Epithelial cell of esophagus (primary cell): ENCODE data around the gene TSHZ2.

ENCODE experiments used
- DNase-seq: peaks from one replicate; pipeline ENCODE4 v3.0.0; 2010; ENCODE audit warnings: low read depth
- H3K4me3 ChIP-seq: 2 replicates; pipeline ENCODE4 v1.5.1; 2011; ENCODE audit warnings: mild to moderate bottlenecking, low read length, control low read depth
- TF ChIP-seq, protein P1 (sequence below): IDR thresholded peaks from 2 replicates; pipeline ENCODE4 v1.5.1; 2011; ENCODE audit warnings: low read depth, mild to moderate bottlenecking, low read length, control low read depth, inconsistent platforms; ENCODE audit not compliant: insufficient read depth; ENCODE audit errors: missing control alignments

The TSHZ2 gene

DNA sequence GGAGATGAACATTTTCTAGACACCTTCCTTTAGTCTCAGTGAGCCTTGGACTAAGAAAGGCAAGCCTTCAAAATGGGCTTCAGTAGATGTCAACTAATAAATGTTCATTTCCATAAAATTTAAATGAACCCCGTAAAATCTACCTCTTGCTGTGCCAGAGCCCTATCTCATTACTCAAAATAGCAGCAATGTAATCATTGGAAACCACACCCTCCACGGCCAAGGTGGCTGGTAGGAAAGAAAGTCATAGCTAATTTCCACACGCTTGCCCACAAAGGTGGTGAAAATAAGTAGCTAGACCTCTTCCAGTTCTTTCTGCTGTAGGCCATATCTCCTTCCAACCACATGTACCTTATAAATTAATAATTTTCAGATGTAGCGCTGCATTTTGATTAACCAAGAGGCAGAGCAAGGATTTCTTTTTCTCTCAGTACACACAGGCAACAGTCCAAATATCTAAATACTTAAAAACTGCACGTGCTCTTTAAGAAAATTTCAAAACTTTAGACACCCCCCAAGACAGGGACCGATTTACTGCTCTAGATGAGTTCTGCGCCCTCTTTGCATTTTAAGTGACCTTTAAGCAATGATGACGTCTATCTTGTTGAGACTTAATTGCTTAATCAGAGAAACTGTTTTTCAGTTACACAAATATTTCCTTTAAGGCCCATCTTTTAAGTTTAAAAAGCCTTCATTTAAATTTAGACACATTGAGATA, 330.7 kb downstream of the TSHZ2 start:
- DNase-seq, result no peak
- TF ChIP-seq, protein P1, sequence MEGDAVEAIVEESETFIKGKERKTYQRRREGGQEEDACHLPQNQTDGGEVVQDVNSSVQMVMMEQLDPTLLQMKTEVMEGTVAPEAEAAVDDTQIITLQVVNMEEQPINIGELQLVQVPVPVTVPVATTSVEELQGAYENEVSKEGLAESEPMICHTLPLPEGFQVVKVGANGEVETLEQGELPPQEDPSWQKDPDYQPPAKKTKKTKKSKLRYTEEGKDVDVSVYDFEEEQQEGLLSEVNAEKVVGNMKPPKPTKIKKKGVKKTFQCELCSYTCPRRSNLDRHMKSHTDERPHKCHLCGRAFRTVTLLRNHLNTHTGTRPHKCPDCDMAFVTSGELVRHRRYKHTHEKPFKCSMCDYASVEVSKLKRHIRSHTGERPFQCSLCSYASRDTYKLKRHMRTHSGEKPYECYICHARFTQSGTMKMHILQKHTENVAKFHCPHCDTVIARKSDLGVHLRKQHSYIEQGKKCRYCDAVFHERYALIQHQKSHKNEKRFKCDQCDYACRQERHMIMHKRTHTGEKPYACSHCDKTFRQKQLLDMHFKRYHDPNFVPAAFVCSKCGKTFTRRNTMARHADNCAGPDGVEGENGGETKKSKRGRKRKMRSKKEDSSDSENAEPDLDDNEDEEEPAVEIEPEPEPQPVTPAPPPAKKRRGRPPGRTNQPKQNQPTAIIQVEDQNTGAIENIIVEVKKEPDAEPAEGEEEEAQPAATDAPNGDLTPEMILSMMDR, result no peak
- no peak overlapping the region for H3K4me3 ChIP-seq

DNA sequence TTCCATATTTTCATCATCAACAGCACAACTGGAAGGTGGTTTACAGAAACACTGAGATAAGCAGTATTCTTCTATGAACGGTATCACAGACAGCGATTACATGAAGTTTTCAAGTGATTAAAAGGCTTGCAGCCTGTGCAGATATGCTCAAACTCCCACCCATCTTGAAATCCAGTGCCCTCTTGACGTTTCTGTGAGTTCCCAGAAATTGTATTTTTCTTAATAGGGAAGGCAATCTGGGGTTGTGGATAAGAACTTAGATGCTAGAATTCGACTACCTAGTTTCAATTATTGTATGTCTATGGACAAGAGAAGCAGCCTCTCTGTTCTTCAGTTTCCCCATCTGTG, 331.2 kb downstream of the TSHZ2 start:
- no peak for DNase-seq
- H3K4me3 ChIP-seq, result no peak overlapping the region
- TF ChIP-seq, protein P1, result no peak

- H3K4me3 ChIP-seq, result no peak overlapping the region
- no peak for DNase-seq
- TF ChIP-seq, protein P1, result no peak
Observed at GRCh38 chr20:53304146-53304545, 332.0 kb downstream of the TSHZ2 start.

DNA sequence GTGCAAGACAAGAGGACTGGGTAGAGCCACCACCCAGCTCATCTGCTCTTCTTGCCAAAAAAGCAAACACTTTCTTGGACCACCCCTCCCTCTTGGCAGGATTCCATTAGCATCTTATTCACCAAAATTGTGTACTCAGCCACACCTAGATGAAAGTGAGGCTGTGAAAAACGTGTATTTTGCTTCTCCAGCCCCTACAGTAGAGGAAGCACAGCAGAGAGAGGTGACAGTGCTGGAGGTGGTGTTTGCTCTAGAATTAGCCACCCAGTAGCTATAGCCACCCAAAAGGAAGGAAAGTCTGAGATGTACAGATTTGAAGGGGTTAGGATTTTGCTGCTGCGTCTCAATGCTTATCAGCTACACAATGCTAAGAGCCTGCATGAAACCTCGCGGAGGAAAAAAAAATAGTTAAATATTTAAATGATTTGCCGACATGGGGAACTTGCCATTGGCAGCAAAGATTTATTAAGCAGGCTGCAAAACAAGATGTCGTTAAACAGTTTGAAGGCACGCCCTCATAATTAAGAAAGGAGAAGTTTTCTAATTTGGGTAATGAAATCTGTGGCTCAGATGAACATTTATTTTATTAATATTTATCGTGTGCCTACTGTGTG, 334.1 kb downstream of the TSHZ2 start:
- DNase-seq, result no peak
- H3K4me3 ChIP-seq, result no peak overlapping the region
- TF ChIP-seq, protein P1, result no peak

- DNase-seq, result no peak
- no peak overlapping the region for H3K4me3 ChIP-seq
- TF ChIP-seq, protein P1, result no peak
Observed at GRCh38 chr20:53307964-53308597, 335.9 kb downstream of the TSHZ2 start.

GRCh38 chr20:53309515-53309914, 337.4 kb downstream of the TSHZ2 start:
- TF ChIP-seq, protein P1, result no peak
- DNase-seq, result no peak
- H3K4me3 ChIP-seq, result no peak overlapping the region
